MM.1S (cell line): ENCODE measurements around the gene MEGF11.

Experiments used
- CTCF ChIP-seq: fragments of 300-600 bp; sonication (generic); IDR thresholded peaks from 2 replicates; pipeline ENCODE4 v1.5.1; 2016; ENCODE audit warnings: antibody characterized with exemption, low read length, mixed read lengths
- EZH2 ChIP-seq: fragments of 300-600 bp; sonication (generic); optimal IDR thresholded peaks from 2 replicates; pipeline ENCODE3; 2017; ENCODE audit warnings: low read depth, mild to moderate bottlenecking, antibody characterized with exemption, low read length, mixed read lengths

- TF ChIP-seq CTCF = no peak
- TF ChIP-seq EZH2 = no peak
These were observed 39.2 kb upstream of the MEGF11 start for GRCh38 chr15:66292571-66293418.
